T1000 (cell line): ENCODE data around the gene AIFM1.

Source experiments
- DNase-seq: peaks from one replicate; lab custom pipeline; 2025; ENCODE audit warnings: mixed read lengths; lab: John Stamatoyannopoulos, UW

AIFM1 gene

GRCh38 chrX:130170752-130171445 is 5.3 kb upstream of the AIFM1 start:
- DNase-seq: no peak

GRCh38 chrX:130167040-130167439 is 1.4 kb upstream of the AIFM1 start:
- no peak for DNase-seq

GRCh38 chrX:130166503-130166777 is 799 bp upstream of the AIFM1 start:
- DNase-seq: no peak

- DNase-seq: no peak
These were observed 399 bp downstream of the AIFM1 start for GRCh38 chrX:130165181-130165702.

GRCh38 chrX:130163398-130163797 is 2.2 kb downstream of the AIFM1 start:
- DNase-seq: no peak

- no peak for DNase-seq
These were observed 3.4 kb downstream of the AIFM1 start for GRCh38 chrX:130162094-130162735.

GRCh38 chrX:130159776-130160175 is 5.9 kb downstream of the AIFM1 start:
- no peak for DNase-seq

GRCh38 chrX:130158311-130158710 is 7.3 kb downstream of the AIFM1 start:
- DNase-seq: no peak

- DNase-seq: no peak
These were observed 10.1 kb downstream of the AIFM1 start for GRCh38 chrX:130155564-130155963.

- DNase-seq: no peak
These were observed 18.0 kb downstream of the AIFM1 start for GRCh38 chrX:130147631-130148030.

- DNase-seq: no peak
These were observed 20.5 kb downstream of the AIFM1 start for GRCh38 chrX:130145123-130145522.

GRCh38 chrX:130144509-130144908 is 21.1 kb downstream of the AIFM1 start:
- DNase-seq: no peak

GRCh38 chrX:130139474-130140201 is 26.0 kb downstream of the AIFM1 start:
- DNase-seq: no peak

GRCh38 chrX:130136961-130137360 is 28.7 kb downstream of the AIFM1 start:
- no peak for DNase-seq

GRCh38 chrX:130136496-130136895 is 29.1 kb downstream of the AIFM1 start:
- no peak for DNase-seq

GRCh38 chrX:130130990-130131389 is 34.7 kb downstream of the AIFM1 start:
- no peak for DNase-seq

GRCh38 chrX:130125091-130125874 is 40.4 kb downstream of the AIFM1 start:
- DNase-seq: no peak

GRCh38 chrX:130124577-130124976 is 41.1 kb downstream of the AIFM1 start:
- no peak for DNase-seq

- DNase-seq: no peak
These were observed 44.2 kb downstream of the AIFM1 start for GRCh38 chrX:130121505-130121800.

- DNase-seq: peak; percentile 6
These were observed 44.7 kb downstream of the AIFM1 start for GRCh38 chrX:130120746-130121504.

- DNase-seq: no peak
These were observed 45.3 kb downstream of the AIFM1 start for GRCh38 chrX:130120321-130120731.
